Eye (tissue), 1 donor: ENCODE measurements around the gene C6orf47.

Source experiments
- DNase-seq: peaks from one replicate; pipeline ENCODE4 v3.0.0-alpha.2; 2015

Gene C6orf47

GRCh38 chr6:31687860-31688693, 27.5 kb upstream of the C6orf47 start:
- DNase-seq: no peak

- DNase-seq: no peak
Measured at GRCh38 chr6:31687321-31687720, 26.7 kb upstream of the C6orf47 start.

GRCh38 chr6:31686483-31686882, 25.9 kb upstream of the C6orf47 start:
- no peak for DNase-seq

GRCh38 chr6:31683591-31683990, 23.0 kb upstream of the C6orf47 start:
- DNase-seq: no peak

- no peak for DNase-seq
Measured at GRCh38 chr6:31681135-31681671, 20.6 kb upstream of the C6orf47 start.

GRCh38 chr6:31680226-31681134, 19.9 kb upstream of the C6orf47 start, which contains the start of gene LY6G5C:
TSS of gene LY6G5C (minus strand) at chr6:31681067. CDS start at chr6:31680373, 694 bp downstream.
- peak; percentile 91 for DNase-seq

- no peak for DNase-seq
Measured at GRCh38 chr6:31677955-31678354, 17.4 kb upstream of the C6orf47 start.

GRCh38 chr6:31676904-31677303, 16.3 kb upstream of the C6orf47 start:
- DNase-seq: no peak

- no peak for DNase-seq
Measured at GRCh38 chr6:31676322-31676903, 15.8 kb upstream of the C6orf47 start.

- DNase-seq: no peak
Measured at GRCh38 chr6:31669676-31670075, 9.1 kb upstream of the C6orf47 start, which contains the start of gene LY6G5B. TSS of gene LY6G5B (plus strand) at chr6:31669976. CDS start at chr6:31670951, 975 bp downstream.

- no peak for DNase-seq
Measured at GRCh38 chr6:31666337-31666965, 5.9 kb upstream of the C6orf47 start.

- peak; percentile 99 for DNase-seq
Measured at GRCh38 chr6:31665501-31666336, 5.1 kb upstream of the C6orf47 start, which contains the start of gene CSNK2B. TSS of gene CSNK2B (plus strand) at chr6:31666080. CDS start at chr6:31666832, 752 bp downstream.

- DNase-seq: peak; percentile 96
Measured at GRCh38 chr6:31664790-31665500, 4.4 kb upstream of the C6orf47 start, which contains the start of gene GPANK1. TSS of gene GPANK1 (minus strand) at chr6:31664997. CDS start at chr6:31664478, 519 bp downstream.

- peak; percentile 27 for DNase-seq
Measured at GRCh38 chr6:31663961-31664789, 3.6 kb upstream of the C6orf47 start.

GRCh38 chr6:31663126-31663960, 2.8 kb upstream of the C6orf47 start:
- DNase-seq: no peak

- no peak for DNase-seq
Measured at GRCh38 chr6:31662124-31662723, 1.6 kb upstream of the C6orf47 start.

GRCh38 chr6:31661262-31662123, 915 bp upstream of the C6orf47 start:
- DNase-seq: no peak
